ENCODE results near the gene GAS2L2. TPM values are rescaled to one million over a fixed set of nuclear protein-coding genes. Genes with fewer than 3 reads are reported as not detected.

GAS2L2 gene
- total and polyA plus RNA-seq, 2 of the 8 experiments (the other 6 are each of a cell fraction or from before 2014, with no cell fraction given): 0.09 to 0.13 TPM

GRCh38 chr17:35791681-35792350 lies 38.8 kb upstream of the GAS2L2 start:
- Histone ChIP-seq H3K23me2 (ENCODE audit: low read depth, low read length) (peaks cover 11% of the 10 kb centered on the region; the same call in 1 of the 2 replicates), H3K9ac (replicated peaks in 1 of 4; ENCODE audit: extremely low read depth in 1 of 4, low read depth in 3 of 4, low read length in 3 of 4) (no peak overlapping the region), H3K9me3 (ENCODE audit: insufficient read depth in 2 of 2, low read depth in 1 of 2, low read length in 1 of 2) (no peaks in the 10 kb centered on the region), H3K14ac (ENCODE audit: insufficient read length) (no peak overlapping the region), H3K4me3 (ENCODE audit: extremely low read depth in 1 of 4, insufficient read depth in 2 of 4, low read depth in 3 of 4, low read length in 4 of 4) (no peak overlapping the region), H4K20me1 (replicated peaks in 1 of 2; ENCODE audit: control insufficient read depth in 1 of 2, insufficient read depth in 2 of 2, low read length in 2 of 2) (peaks cover 0 to 2% of the 10 kb centered on the region in 2 experiments), H3K18ac (ENCODE audit: extremely low read depth, low read length) (no peak overlapping the region), H3K4me2 (ENCODE audit: insufficient read depth in 1 of 2, low read depth in 2 of 2, low read length in 2 of 2) (no peak overlapping the region), H3K27me3 (replicated peaks in 1 of 4; ENCODE audit: control insufficient read depth in 3 of 4, extremely low read depth in 1 of 4, insufficient read depth in 3 of 4, low read length in 3 of 4) (peaks cover 23 to 42% (median 38%) of the 10 kb centered on the region in 4 experiments), H4K8ac (ENCODE audit: extremely low read depth, insufficient read depth, low read length) (no peak overlapping the region), H3K36me3 (ENCODE audit: control insufficient read depth in 2 of 4, insufficient read depth in 4 of 4, low read length in 3 of 4) (no peaks in the 10 kb centered on the region), H2BK20ac (ENCODE audit: low read length) (no peak overlapping the region), H2BK5ac (ENCODE audit: low read depth, low read length) (no peak overlapping the region), H2AFZ (ENCODE audit: low read length) (0 out of 2 replicates have a peak overlapping the region, but pooled peaks have one; percentile 31), H3K79me2 (ENCODE audit: control insufficient read depth in 1 of 2, insufficient read depth in 2 of 2, low read length in 2 of 2) (no peaks in the 10 kb centered on the region), H2AK5ac (ENCODE audit: low read depth, low read length) (no peak overlapping the region), H4K5ac (ENCODE audit: insufficient read length, low read depth, low read length) (no peak overlapping the region), H3K79me1 (ENCODE audit: low read depth, low read length) (no peaks in the 10 kb centered on the region), H2BK120ac (replicated peaks; ENCODE audit: low read depth, low read length) (no peak overlapping the region), H4K91ac (replicated peaks; ENCODE audit: insufficient read length, low read length) (no peak overlapping the region), H3K4me1 (replicated peaks in 1 of 4; ENCODE audit: control insufficient read depth in 3 of 4, insufficient read depth in 4 of 4, low read length in 3 of 4) (peaks cover 0 to 10% (median 5%) of the 10 kb centered on the region in 4 experiments; a peak in 5 of 7 replicates), H3K56ac (replicated peaks; ENCODE audit: insufficient read length, low read depth, low read length) (no peak overlapping the region), H2BK12ac (ENCODE audit: low read depth, low read length) (no peak overlapping the region), H2BK15ac (ENCODE audit: low read length) (no peak overlapping the region), H3K27ac (ENCODE audit: low read depth, low read length) (no peak overlapping the region), H3K4ac (replicated peaks; ENCODE audit: insufficient read length, low read depth, low read length) (no peak overlapping the region), H3K23ac (ENCODE audit: insufficient read length) (no peak overlapping the region)
- CTCF ChIA-PET (ENCODE audit: partially characterized antibody): interaction anchor here (1.7 to 11.7 kb wide), 3 partner anchors 12 to 25 kb away, joined by 7 to 179 read pairs (median 37); partner anchors contain the start of gene C17orf50
- WGBS, 2 experiments (ENCODE audit: extremely low coverage in 1 of 2, insufficient coverage in 1 of 2, insufficient read length in 1 of 2, insufficient replicate concordance in 2 of 2, low coverage in 1 of 2, low lambda C conversion rate in 2 of 2, missing lambda C conversion rate in 1 of 2): 73% methylated on average over 9 of the region's 9 CpGs; no CpG with 5 or more reads in 1 of the 2 experiments
- FAIRE-seq (no peak), DNase-seq (ENCODE audit: low read depth in 1 of 2, low spot score in 2 of 2) (no peak)
- POLR2A ChIA-PET (ENCODE audit: partially characterized antibody): interaction anchor here (0.9 to 7.5 kb wide), 2 partner anchors 15 to 18 kb away, joined by 3 to 50 read pairs; partner anchors contain the start of gene TAF15
